ENCODE measurements around the gene PTPRN2.
"Not testable (repeated sequence)": the region's sequence is repeated elsewhere in the genome, so short reads cannot be mapped to it uniquely, and the experiment has no call there.

The PTPRN2 gene

DNA sequence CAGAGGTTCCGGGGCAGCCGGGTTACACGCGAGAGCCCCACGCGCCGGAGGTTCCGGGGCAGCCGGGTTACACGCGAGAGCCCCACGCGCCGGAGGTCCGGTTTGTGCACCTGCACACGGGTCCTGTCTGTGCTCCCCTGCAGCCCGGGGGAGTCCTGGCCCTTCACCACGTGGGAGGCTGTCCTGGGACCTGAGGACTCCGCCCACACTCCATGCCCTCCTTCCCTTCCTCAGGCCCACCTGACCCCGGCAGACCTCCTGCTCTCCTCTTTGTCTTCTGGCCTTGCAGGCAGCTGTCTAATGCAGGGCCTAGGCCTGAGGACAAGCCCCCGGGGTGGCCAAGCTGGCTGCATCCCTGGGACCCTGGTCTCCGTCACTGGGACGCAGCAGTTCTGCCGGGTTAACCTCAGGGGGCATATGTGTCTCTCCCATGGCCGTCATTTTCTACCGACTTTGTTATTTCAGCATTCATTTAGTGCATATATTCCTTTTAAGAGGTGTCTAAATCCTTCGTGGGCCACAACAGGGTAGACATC is 876.2 kb downstream of the PTPRN2 start:
- no peak for DNase-seq

DNA sequence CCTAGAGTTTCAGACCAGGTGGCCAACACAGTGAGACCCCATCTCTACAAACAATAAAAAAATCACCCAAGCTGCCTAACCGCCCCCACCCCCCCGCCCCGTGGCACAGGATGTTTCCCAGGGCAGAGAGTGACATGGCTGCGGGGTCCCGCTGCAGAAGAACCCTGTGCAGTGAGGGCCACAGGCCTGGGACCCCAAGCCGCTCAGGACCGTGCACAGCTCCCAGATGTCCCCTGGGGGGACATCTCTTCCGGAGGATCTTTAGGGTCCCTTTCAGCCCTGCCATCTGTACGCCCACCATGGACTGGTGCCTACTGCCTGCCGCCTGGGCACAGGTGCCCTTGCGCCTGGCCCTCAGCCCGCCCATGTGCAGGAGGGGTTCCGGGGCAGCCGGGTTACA is 877.2 kb downstream of the PTPRN2 start:
- no peak for DNase-seq

GRCh38 chr7:157709531-157710251 is 877.9 kb downstream of the PTPRN2 start:
- no peak for DNase-seq

DNA sequence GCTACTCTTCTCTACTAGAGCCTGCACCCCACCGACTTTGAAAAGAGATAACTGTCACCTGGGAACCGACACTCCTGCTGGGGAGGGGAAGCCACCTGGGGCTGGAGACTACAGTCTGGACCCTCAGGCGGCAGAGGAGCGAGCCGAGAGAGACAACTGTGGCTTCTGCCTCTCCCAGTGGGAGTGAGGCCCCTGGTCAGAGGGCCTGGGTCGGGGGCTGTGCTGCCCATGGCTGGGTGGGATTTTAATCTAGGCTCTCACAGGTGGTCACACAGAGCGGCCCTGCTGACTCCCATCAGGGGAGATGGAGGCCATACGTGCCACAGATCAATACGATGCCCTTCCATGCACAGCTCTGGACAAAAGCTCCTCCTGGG is 878.7 kb downstream of the PTPRN2 start:
- no peak for DNase-seq

DNA sequence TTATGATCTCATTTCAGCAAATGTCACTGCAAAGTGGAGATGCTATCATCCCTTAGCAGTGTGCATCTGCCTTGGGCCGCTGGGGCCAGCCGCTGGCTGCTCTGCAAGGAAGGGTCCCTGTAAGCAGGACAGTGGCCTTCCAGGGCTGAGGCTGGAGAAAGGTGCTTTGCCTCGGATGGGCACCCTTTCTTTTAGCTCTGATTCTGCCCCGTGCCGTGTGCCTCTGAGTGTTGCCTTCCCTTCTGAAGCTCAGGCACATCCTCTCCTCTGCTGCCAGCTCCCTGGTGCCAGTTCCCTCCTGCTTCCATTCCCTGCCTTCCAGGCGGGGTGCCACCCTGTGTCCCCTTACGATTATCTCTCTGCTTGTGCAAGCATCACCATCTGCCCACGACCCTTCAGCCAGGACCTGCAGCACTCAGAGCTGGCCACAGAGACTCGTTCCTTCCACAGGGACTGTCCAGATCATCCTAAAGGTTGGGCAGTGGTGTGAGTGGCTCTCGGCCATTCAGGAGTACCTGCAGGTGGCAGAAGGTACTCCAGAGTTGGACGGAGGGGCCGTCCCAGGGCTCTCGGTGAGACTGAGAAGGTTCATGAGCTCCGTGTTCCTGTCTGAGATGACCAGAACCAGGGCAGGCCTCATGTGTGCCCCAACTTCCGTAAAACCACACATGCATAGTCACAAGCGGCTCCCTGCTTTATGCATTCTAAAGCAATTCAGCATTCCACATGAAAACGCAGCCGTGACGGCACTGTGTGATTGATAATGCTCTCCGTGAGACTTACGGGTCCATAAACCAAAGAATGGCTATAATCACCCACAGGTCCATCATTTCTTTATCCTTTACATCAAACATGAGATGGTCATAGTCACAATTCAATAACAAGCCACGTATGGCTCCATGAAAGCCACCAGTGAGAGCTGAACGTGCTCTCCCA is 879.4 kb downstream of the PTPRN2 start:
- DNase-seq = no peak

GRCh38 chr7:157704365-157704764 is 883.3 kb downstream of the PTPRN2 start:
- DNase-seq = no peak

DNA sequence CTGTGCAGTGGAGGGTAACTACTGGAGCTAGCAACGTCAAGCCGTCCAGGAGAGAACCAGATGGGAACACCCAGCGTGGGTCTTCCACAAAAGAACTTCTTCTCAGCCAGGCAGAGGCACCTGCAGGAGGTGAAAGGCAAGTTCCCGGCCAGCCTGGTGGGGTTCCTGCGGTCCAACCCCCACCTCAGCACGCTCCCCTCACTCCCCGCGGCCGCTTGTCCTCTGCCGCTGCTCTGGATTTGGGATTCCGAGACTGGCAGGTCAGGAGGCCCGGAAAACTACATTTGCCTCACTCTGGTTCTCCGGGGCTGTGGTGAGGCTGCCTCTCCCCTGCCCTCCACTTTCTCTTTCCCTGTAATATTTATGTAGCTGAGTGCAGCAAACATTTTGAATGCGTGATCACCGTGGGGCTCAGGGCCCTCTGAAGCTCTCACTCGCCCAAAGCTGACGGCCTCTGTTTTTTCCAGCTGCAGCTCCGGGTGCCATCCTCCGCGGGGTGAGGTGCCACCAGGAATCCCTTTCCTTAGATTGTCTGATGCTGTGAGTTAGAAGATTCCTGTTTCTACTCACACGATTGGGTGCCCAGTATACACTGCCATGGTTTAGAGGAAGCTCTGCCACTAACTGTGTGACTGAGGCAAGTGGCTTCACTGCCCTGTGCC is 884.0 kb downstream of the PTPRN2 start:
- DNase-seq = no peak

DNA sequence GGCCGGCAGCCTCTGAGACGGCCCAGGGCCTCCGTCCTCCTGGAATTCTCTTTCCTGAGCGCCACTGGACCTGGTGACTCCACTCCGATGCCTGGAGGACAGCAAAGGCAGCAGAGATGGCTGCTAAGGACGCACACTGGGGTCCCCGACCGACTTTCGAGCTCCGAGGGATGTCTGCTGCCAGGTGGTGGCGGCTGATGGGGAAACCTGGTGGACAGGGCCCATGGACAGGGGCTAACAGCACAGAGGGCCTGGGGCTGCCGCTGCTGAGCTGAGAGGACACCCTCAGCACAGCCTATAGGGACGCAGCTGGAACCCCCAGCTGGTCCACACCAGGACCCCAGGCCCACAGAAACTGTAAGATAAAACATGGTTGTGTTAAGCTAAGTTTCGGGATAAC is 884.5 kb downstream of the PTPRN2 start:
- DNase-seq = no peak

DNA sequence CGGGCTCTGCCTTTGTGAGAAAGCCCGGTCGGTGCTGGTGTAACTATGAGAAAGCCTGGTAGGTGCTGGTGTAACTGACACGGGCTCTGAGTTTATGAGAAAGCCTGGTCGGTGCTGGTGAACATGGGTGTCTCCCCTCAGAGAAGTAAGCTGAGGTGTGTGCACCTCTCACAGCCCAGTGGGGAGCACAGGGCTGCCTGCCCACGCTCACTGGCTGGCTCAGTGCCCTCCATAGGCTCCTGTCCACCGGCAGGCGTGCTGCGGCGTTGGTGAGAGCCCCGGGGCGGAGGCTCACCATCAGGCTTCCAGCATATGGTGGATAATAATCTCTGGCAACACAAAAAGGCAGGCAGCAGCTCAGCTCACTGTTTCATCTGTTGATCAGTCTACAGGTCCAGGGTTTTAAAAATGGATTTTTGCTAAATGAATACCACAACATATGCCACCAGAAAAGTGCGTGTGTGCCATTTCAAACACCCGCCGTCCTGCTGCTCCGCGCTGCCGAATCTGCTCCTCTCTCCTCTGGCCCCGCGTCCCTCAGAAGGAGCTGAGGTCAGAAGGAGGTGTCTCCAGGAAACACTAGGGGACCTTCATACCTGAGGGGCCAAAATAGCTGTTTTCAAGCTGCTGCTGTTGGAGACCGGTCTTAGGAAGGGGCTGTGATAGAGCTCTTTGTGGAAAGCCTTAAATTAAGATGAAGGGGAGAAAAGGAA is 885.2 kb downstream of the PTPRN2 start:
- DNase-seq = no peak

DNA sequence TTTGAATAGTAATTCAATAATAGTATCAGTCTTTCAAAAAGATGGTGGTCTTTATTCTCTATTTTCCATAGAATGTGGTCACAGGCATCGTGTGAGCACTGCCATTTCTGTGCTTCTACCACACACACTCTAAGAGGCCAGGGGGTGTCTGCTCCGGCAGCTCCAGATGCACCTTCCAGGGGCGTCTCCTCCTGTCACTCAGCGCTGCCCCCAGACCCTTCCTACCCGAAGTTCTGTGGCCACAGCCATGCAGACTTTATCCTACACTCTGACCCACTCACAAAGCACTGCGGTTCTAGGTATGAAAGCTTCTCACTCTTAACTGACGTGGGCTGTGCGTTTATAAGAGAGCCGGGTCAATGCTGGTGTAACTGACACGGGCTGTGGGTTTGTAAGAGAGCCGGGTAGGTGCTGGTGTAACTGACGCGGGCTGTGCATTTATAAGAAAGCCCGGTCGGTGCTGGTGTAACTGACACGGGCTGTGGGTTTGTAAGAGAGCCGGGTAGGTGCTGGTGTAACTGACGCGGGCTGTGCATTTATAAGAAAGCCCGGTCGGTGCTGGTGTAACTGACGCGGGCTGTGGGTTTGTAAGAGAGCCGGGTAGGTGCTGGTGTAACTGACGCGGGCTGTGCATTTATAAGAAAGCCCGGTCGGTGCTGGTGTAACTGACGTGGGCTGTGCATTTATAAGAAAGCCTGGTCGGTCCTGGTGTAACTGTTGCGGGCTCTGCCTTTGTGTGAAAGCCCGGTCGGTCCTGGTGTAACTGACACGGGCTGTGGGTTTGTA is 886.0 kb downstream of the PTPRN2 start:
- DNase-seq = not testable (repeated sequence)

- no peak for DNase-seq
Observed at GRCh38 chr7:157700231-157701005, 887.2 kb downstream of the PTPRN2 start.

DNA sequence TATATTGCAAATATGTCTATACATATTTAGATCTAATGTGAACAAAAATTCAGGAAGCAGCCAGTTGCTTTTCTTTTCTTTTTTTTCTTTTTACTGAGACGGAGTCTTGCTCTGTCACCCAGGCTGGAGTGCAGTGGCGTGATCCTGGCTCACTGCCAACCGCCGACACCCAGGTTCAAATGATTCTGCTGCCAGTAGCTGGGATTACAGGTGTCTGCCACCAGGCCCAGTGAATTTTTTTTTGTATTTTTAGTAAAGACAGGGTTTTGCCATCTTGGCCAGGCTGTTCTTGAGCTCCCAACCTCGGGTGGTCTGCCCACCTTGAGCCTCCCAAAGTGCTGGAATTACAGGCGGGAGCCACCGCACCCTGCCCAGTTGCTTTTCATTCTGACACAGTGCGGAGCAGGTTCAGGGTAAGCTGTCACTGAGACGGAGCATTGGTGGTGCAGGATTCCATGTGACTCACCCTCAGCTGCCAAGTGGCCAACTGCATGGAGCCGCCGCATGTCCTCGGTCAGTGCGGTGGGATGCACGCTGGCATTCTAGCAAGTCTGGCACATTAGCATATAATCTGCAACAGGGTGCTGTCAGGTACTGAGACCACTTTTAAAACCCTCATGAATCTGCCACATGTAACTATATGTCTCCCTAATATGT is 888.1 kb downstream of the PTPRN2 start:
- no peak for DNase-seq

DNA sequence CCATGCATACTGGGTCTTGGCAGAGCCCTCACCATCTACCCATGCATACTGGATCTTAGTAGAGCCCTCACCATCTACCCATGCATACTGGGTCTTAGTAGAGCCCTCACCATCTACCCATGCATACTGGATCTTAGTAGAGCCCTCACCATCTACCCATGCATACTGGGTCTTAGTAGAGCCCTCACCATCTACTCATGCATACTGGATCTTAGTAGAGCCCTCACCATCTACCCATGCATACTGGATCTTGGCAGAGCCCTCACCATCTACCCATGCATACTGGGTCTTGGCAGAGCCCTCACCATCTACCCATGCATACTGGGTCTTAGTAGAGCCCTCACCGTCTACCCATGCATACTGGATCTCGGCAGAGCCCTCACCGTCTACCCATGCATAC is 890.3 kb downstream of the PTPRN2 start:
- not testable (repeated sequence) for DNase-seq

DNA sequence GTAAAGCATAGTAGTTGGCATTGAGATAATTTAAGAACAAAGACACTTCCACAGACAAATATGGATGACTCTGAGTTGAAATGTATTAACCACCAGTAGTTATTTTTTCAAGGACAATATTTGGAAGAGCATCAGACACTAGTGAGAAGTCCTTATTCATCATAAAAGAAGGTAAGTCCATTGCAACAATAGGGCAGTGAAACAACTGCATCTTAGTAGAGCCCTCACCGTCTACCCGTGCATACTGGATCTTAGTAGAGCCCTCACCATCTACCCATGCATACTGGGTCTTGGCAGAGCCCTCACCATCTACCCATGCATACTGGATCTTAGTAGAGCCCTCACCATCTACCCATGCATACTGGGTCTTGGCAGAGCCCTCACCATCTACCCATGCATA is 892.0 kb downstream of the PTPRN2 start:
- DNase-seq = not testable (repeated sequence)

GRCh38 chr7:157694376-157694665 is 893.3 kb downstream of the PTPRN2 start:
- DNase-seq = no peak

- no peak for DNase-seq
Observed at GRCh38 chr7:157693521-157694375, 893.9 kb downstream of the PTPRN2 start.

DNA sequence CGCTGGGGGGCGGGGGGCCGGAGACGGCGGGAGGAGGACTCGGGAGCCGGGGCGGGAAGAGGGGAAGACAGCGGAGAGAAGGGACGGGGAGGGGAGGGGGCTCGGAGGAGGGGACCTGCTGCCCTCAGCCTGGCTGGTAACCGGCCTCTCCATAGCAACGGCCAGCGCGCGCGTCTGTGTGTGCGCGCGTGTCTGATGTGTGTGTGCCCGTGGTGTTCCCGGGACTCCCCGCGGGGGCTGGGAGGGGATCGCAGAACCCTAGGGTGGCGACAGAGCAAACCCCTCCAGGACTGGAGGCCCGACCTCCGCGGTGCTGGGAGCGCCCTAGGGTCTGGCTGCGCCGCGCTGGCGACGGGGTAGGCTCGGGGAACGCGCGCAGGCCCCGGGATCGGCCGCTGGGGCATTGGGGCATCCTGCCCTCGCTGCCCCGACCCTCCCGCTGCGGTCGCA is 894.5 kb downstream of the PTPRN2 start:
- no peak for DNase-seq

DNA sequence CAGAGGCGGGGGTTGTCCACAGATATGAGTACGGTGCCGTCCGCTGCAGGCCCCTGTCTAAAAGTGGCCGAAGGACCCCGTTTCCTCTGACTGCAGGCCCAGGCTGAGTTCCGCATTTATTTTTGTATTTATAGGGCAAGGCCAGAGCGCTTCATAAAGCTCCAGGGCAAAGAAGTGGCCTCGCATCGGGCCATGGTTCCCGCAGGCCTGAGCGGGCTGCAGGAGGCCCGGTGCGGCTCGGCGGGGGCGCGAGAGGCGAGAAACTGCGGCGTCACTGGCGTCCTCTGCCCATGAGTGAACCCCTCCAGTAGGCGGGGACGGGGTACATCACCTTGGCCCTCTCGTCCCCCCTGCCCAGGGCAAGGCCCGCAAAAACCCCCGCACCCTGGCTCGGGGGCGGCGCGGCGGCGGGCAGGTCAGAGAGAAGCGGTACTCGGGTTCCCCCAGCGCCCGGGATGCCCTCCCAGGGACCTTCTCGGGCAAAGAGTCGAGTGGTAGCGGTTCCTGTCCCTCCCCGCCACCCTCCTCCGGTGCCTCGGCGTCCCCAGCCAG is 895.1 kb downstream of the PTPRN2 start:
- DNase-seq = no peak
